ENCODE measurements around the gene IL13RA2.

- TF ChIP-seq, protein P1, sequence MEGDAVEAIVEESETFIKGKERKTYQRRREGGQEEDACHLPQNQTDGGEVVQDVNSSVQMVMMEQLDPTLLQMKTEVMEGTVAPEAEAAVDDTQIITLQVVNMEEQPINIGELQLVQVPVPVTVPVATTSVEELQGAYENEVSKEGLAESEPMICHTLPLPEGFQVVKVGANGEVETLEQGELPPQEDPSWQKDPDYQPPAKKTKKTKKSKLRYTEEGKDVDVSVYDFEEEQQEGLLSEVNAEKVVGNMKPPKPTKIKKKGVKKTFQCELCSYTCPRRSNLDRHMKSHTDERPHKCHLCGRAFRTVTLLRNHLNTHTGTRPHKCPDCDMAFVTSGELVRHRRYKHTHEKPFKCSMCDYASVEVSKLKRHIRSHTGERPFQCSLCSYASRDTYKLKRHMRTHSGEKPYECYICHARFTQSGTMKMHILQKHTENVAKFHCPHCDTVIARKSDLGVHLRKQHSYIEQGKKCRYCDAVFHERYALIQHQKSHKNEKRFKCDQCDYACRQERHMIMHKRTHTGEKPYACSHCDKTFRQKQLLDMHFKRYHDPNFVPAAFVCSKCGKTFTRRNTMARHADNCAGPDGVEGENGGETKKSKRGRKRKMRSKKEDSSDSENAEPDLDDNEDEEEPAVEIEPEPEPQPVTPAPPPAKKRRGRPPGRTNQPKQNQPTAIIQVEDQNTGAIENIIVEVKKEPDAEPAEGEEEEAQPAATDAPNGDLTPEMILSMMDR (conservative IDR thresholded peaks at IDR 0.05 in 1 of 2, IDR thresholded peaks at IDR 0.05 in 1 of 2; ENCODE audit: extremely low read depth in 1 of 2, insufficient read depth in 1 of 2, low read depth in 1 of 2, low read length in 2 of 2): no peak
- no peak for TF ChIP-seq EZH2 (IDR thresholded peaks at IDR 0.05; ENCODE audit: borderline replicate concordance, low read length)
Measured at GRCh38 chrX:115031989-115032388, 14.6 kb upstream of the IL13RA2 start.
